ENCODE data around the gene LARGE1.

Gene LARGE1

GRCh38 chr22:33838644-33839043 lies 81.6 kb downstream of the LARGE1 start:
- Histone ChIP-seq H3K4me1 (ENCODE audit: insufficient read depth, low read length) (peaks cover 66% of the 10 kb centered on the region), H3K27ac (ENCODE audit: low read depth, low read length) (no peak overlapping the region), H3K9ac (ENCODE audit: low read depth, low read length) (no peak overlapping the region), H3K4me3 (ENCODE audit: low read length) (no peak overlapping the region), H3K27me3 (ENCODE audit: insufficient read depth, low read length) (no peaks in the 10 kb centered on the region), H3K9me3 (ENCODE audit: insufficient read depth, low read depth, low read length) (no peaks in the 10 kb centered on the region), H3K36me3 (ENCODE audit: insufficient read depth, low read length) (no peaks in the 10 kb centered on the region)
- WGBS, result 95% methylated on average over 2 of the region's 6 CpGs

- 94% methylated on average over 4 of the region's 4 CpGs for WGBS
- Histone ChIP-seq H3K27me3 (ENCODE audit: insufficient read depth, low read length) (no peaks in the 10 kb centered on the region), H3K9me3 (ENCODE audit: insufficient read depth, low read depth, low read length) (no peaks in the 10 kb centered on the region), H3K4me3 (ENCODE audit: low read length) (no peak overlapping the region), H3K9ac (ENCODE audit: low read depth, low read length) (no peak overlapping the region), H3K27ac (ENCODE audit: low read depth, low read length) (no peak overlapping the region), H3K4me1 (ENCODE audit: insufficient read depth, low read length) (peaks cover 66% of the 10 kb centered on the region), H3K36me3 (ENCODE audit: insufficient read depth, low read length) (no peaks in the 10 kb centered on the region)
These were observed 82.5 kb downstream of the LARGE1 start for GRCh38 chr22:33837826-33838225.

- no peaks in the 10 kb centered on the region for H3K9me3 ChIP-seq (ENCODE audit: insufficient read depth, low read depth, low read length)
- no peaks in the 10 kb centered on the region for H3K36me3 ChIP-seq (ENCODE audit: insufficient read depth, low read length)
- peak overlapping the region; percentile 38; the same call in 1 of the 2 replicates for H3K27ac ChIP-seq (ENCODE audit: low read depth, low read length)
- WGBS, result 20% methylated on average over 5 of the region's 5 CpGs
- no peaks in the 10 kb centered on the region for H3K27me3 ChIP-seq (ENCODE audit: insufficient read depth, low read length)
- H3K4me3 ChIP-seq (ENCODE audit: low read length), result no peak overlapping the region
- H3K4me1 ChIP-seq (ENCODE audit: insufficient read depth, low read length), result peaks cover 64% of the 10 kb centered on the region
- no peak overlapping the region for H3K9ac ChIP-seq (ENCODE audit: low read depth, low read length)
These were observed 85.0 kb downstream of the LARGE1 start for GRCh38 chr22:33835265-33835664.

GRCh38 chr22:33832558-33833151 lies 87.6 kb downstream of the LARGE1 start:
- peaks cover 65% of the 10 kb centered on the region for H3K4me1 ChIP-seq (ENCODE audit: insufficient read depth, low read length)
- WGBS, result 78% methylated on average over 7 of the region's 7 CpGs
- H3K9me3 ChIP-seq (ENCODE audit: insufficient read depth, low read depth, low read length), result no peaks in the 10 kb centered on the region
- H3K36me3 ChIP-seq (ENCODE audit: insufficient read depth, low read length), result no peaks in the 10 kb centered on the region
- H3K9ac ChIP-seq (ENCODE audit: low read depth, low read length), result no peak overlapping the region
- no peak overlapping the region for H3K4me3 ChIP-seq (ENCODE audit: low read length)
- no peak overlapping the region for H3K27ac ChIP-seq (ENCODE audit: low read depth, low read length)
- no peaks in the 10 kb centered on the region for H3K27me3 ChIP-seq (ENCODE audit: insufficient read depth, low read length)

GRCh38 chr22:33831651-33832050 lies 88.6 kb downstream of the LARGE1 start:
- 61% methylated on average over 5 of the region's 5 CpGs for WGBS
- no peak overlapping the region for H3K9ac ChIP-seq (ENCODE audit: low read depth, low read length)
- no peaks in the 10 kb centered on the region for H3K36me3 ChIP-seq (ENCODE audit: insufficient read depth, low read length)

GRCh38 chr22:33831207-33831606 lies 89.1 kb downstream of the LARGE1 start:
- no peak overlapping the region for H3K9ac ChIP-seq (ENCODE audit: low read depth, low read length)
- H3K27ac ChIP-seq (ENCODE audit: low read depth, low read length), result no peak overlapping the region
- H3K27me3 ChIP-seq (ENCODE audit: insufficient read depth, low read length), result no peaks in the 10 kb centered on the region
- no peak overlapping the region for H3K4me3 ChIP-seq (ENCODE audit: low read length)
- WGBS, result 56% methylated on average over 11 of the region's 11 CpGs
- H3K36me3 ChIP-seq (ENCODE audit: insufficient read depth, low read length), result no peaks in the 10 kb centered on the region
- H3K9me3 ChIP-seq (ENCODE audit: insufficient read depth, low read depth, low read length), result no peaks in the 10 kb centered on the region
- peaks cover 52% of the 10 kb centered on the region for H3K4me1 ChIP-seq (ENCODE audit: insufficient read depth, low read length)

More at GRCh38 chr22:33831651-33832050, 88.6 kb downstream of the LARGE1 start:
- Histone ChIP-seq H3K9me3 (ENCODE audit: insufficient read depth, low read depth, low read length) (no peaks in the 10 kb centered on the region), H3K27me3 (ENCODE audit: insufficient read depth, low read length) (no peaks in the 10 kb centered on the region), H3K4me1 (ENCODE audit: insufficient read depth, low read length) (peaks cover 57% of the 10 kb centered on the region), H3K4me3 (ENCODE audit: low read length) (no peak overlapping the region), H3K27ac (ENCODE audit: low read depth, low read length) (no peak overlapping the region)

- WGBS, result 48% methylated on average over 4 of the region's 4 CpGs
- H3K27ac ChIP-seq (ENCODE audit: low read depth, low read length), result no peak overlapping the region
- H3K36me3 ChIP-seq (ENCODE audit: insufficient read depth, low read length), result no peaks in the 10 kb centered on the region
These were observed 90.6 kb downstream of the LARGE1 start for GRCh38 chr22:33829546-33830280.

GRCh38 chr22:33828302-33828701 lies 92.0 kb downstream of the LARGE1 start:
- Histone ChIP-seq H3K36me3 (ENCODE audit: insufficient read depth, low read length) (no peaks in the 10 kb centered on the region), H3K27ac (ENCODE audit: low read depth, low read length) (no peak overlapping the region), H3K27me3 (ENCODE audit: insufficient read depth, low read length) (no peaks in the 10 kb centered on the region), H3K4me3 (ENCODE audit: low read length) (no peak overlapping the region), H3K9me3 (ENCODE audit: insufficient read depth, low read depth, low read length) (no peaks in the 10 kb centered on the region), H3K4me1 (ENCODE audit: insufficient read depth, low read length) (peaks cover 47% of the 10 kb centered on the region), H3K9ac (ENCODE audit: low read depth, low read length) (no peak overlapping the region)
- WGBS, result 86% methylated on average over 3 of the region's 3 CpGs

More at GRCh38 chr22:33829546-33830280, 90.6 kb downstream of the LARGE1 start:
- Histone ChIP-seq H3K27me3 (ENCODE audit: insufficient read depth, low read length) (no peaks in the 10 kb centered on the region), H3K4me1 (ENCODE audit: insufficient read depth, low read length) (peaks cover 50% of the 10 kb centered on the region), H3K9me3 (ENCODE audit: insufficient read depth, low read depth, low read length) (no peaks in the 10 kb centered on the region), H3K9ac (ENCODE audit: low read depth, low read length) (no peak overlapping the region), H3K4me3 (ENCODE audit: low read length) (no peak overlapping the region)

- peaks cover 43% of the 10 kb centered on the region for H3K4me1 ChIP-seq (ENCODE audit: insufficient read depth, low read length)
- no peaks in the 10 kb centered on the region for H3K27me3 ChIP-seq (ENCODE audit: insufficient read depth, low read length)
- 80% methylated on average over 5 of the region's 5 CpGs for WGBS
- H3K4me3 ChIP-seq (ENCODE audit: low read length), result no peak overlapping the region
- no peak overlapping the region for H3K9ac ChIP-seq (ENCODE audit: low read depth, low read length)
- no peaks in the 10 kb centered on the region for H3K9me3 ChIP-seq (ENCODE audit: insufficient read depth, low read depth, low read length)
- no peak overlapping the region for H3K27ac ChIP-seq (ENCODE audit: low read depth, low read length)
- H3K36me3 ChIP-seq (ENCODE audit: insufficient read depth, low read length), result no peaks in the 10 kb centered on the region
These were observed 94.5 kb downstream of the LARGE1 start for GRCh38 chr22:33825761-33826160.

GRCh38 chr22:33823552-33823951 lies 96.7 kb downstream of the LARGE1 start:
- H3K27ac ChIP-seq (ENCODE audit: low read depth, low read length), result no peak overlapping the region
- no peaks in the 10 kb centered on the region for H3K36me3 ChIP-seq (ENCODE audit: insufficient read depth, low read length)
- no peaks in the 10 kb centered on the region for H3K9me3 ChIP-seq (ENCODE audit: insufficient read depth, low read depth, low read length)
- H3K9ac ChIP-seq (ENCODE audit: low read depth, low read length), result no peak overlapping the region
- H3K27me3 ChIP-seq (ENCODE audit: insufficient read depth, low read length), result no peaks in the 10 kb centered on the region
- no peak overlapping the region for H3K4me3 ChIP-seq (ENCODE audit: low read length)
- 94% methylated on average over 8 of the region's 8 CpGs for WGBS
- peaks cover 27% of the 10 kb centered on the region for H3K4me1 ChIP-seq (ENCODE audit: insufficient read depth, low read length)

- Histone ChIP-seq H3K4me3 (ENCODE audit: low read length) (no peak overlapping the region), H3K9me3 (ENCODE audit: insufficient read depth, low read depth, low read length) (peaks cover 4% of the 10 kb centered on the region; the same call in 1 of the 2 replicates), H3K4me1 (ENCODE audit: insufficient read depth, low read length) (peaks cover 22% of the 10 kb centered on the region), H3K9ac (ENCODE audit: low read depth, low read length) (no peak overlapping the region), H3K36me3 (ENCODE audit: insufficient read depth, low read length) (no peaks in the 10 kb centered on the region), H3K27me3 (ENCODE audit: insufficient read depth, low read length) (no peaks in the 10 kb centered on the region), H3K27ac (ENCODE audit: low read depth, low read length) (no peak overlapping the region)
- WGBS, result 94% methylated on average over 4 of the region's 4 CpGs
These were observed 99.0 kb downstream of the LARGE1 start for GRCh38 chr22:33821290-33821689.
